ENCODE results near the gene CX3CL1.
"Not testable (repeated sequence)": the region's sequence is repeated elsewhere in the genome, so short reads cannot be mapped to it uniquely, and the experiment has no call there.

GRCh38 chr16:57397493-57397892 lies 25.2 kb downstream of the CX3CL1 start:
- not testable (repeated sequence) for TF ChIP-seq ZNF717 (CRISPR knock-in tag; IDR thresholded peaks at IDR 0.05); ZBTB33 (CRISPR knock-in tag; IDR thresholded peaks at IDR 0.05); CTCF (IDR thresholded peaks at IDR 0.05 in 2 of 3, conservative IDR thresholded peaks at IDR 0.05 in 1 of 3; ENCODE audit: insufficient read depth in 2 of 3, low read depth in 1 of 3, low read length in 3 of 3); MCM3 (IDR thresholded peaks at IDR 0.05); CHD7 (IDR thresholded peaks at IDR 0.05; ENCODE audit: low read depth, low read length); CBFB (CRISPR knock-in tag; IDR thresholded peaks at IDR 0.05); ZC3H11A (IDR thresholded peaks at IDR 0.05; ENCODE audit: low read depth, low read length); NR1H2 (CRISPR knock-in tag; IDR thresholded peaks at IDR 0.05); LARP7 (IDR thresholded peaks at IDR 0.05); TAF1 (IDR thresholded peaks at IDR 0.05; ENCODE audit: control insufficient read depth, extremely low read depth, insufficient read depth, low read length, severe bottlenecking); POLR2A (conservative IDR thresholded peaks at IDR 0.05); EZH2 (IDR thresholded peaks at IDR 0.05; ENCODE audit: borderline replicate concordance, low read depth, low read length)

Measured in K562 (cell line).